Glutamatergic neuron (in vitro differentiated cells): Measurements from ENCODE around the gene PDE10A. TPM values are rescaled to one million over a fixed set of nuclear protein-coding genes. Genes with fewer than 3 reads are reported as not detected.

Experiments used
- DNase-seq: peaks from one replicate; pipeline ENCODE4 v3.0.0; 2022
- H3K27ac Mint-ChIP-seq: one replicate; pipeline ENCODE4 v1.8.0; 2020; ENCODE audit warnings: mild to moderate bottlenecking, mixed read lengths, inconsistent platforms; ENCODE audit not compliant: unreplicated experiment
- H3K27me3 Mint-ChIP-seq: one replicate; pipeline ENCODE4 v1.8.0; 2020; ENCODE audit warnings: mild to moderate bottlenecking, moderate library complexity, mixed read lengths, inconsistent platforms; ENCODE audit not compliant: unreplicated experiment
- H3K36me3 Mint-ChIP-seq: one replicate; pipeline ENCODE4 v1.8.0; 2020; ENCODE audit warnings: mild to moderate bottlenecking, mixed read lengths, inconsistent platforms; ENCODE audit not compliant: unreplicated experiment
- H3K4me1 Mint-ChIP-seq: one replicate; pipeline ENCODE4 v1.8.0; 2020; ENCODE audit warnings: mild to moderate bottlenecking, low read depth, mixed read lengths, inconsistent platforms; ENCODE audit not compliant: unreplicated experiment
- H3K4me3 Mint-ChIP-seq: one replicate; pipeline ENCODE4 v1.8.0; 2020; ENCODE audit warnings: mild to moderate bottlenecking, mixed read lengths, inconsistent platforms; ENCODE audit not compliant: unreplicated experiment
- H3K9me3 Mint-ChIP-seq: one replicate; pipeline ENCODE4 v1.8.0; 2020; ENCODE audit warnings: mild to moderate bottlenecking, moderate library complexity, mixed read lengths, inconsistent platforms; ENCODE audit not compliant: unreplicated experiment
- long read RNA-seq: library from polyadenylated mRNA; unstranded; transcript quantifications from one replicate; pipeline ENCODE4 v2.0.0, GENCODE V29; 2020; ENCODE audit not compliant: unreplicated experiment
- total RNA-seq: library from RNA; stranded (reverse); fragmentation: NEBNext Ultra II Directional; extraction: Animal tissue kit (Norgen Biotek cat#: 25700); gene quantifications from one replicate; pipeline ENCODE4 v1.2.1, GENCODE V29; 2021; ENCODE audit not compliant: unreplicated experiment
- TF ChIP-seq, protein P1 (sequence below): fragments of 200-600 bp; sonication (generic); IDR thresholded peaks from one replicate; pipeline ENCODE4 v1.5.0; 2021; ENCODE audit not compliant: partially characterized antibody, unreplicated experiment

PDE10A gene
- total RNA-seq = 24.5 TPM
- long read RNA-seq, partial matches to known transcripts = 0 of 2 reads
- long read RNA-seq, other reads (novel, unspliced or antisense) = 2 of 2 reads

DNA sequence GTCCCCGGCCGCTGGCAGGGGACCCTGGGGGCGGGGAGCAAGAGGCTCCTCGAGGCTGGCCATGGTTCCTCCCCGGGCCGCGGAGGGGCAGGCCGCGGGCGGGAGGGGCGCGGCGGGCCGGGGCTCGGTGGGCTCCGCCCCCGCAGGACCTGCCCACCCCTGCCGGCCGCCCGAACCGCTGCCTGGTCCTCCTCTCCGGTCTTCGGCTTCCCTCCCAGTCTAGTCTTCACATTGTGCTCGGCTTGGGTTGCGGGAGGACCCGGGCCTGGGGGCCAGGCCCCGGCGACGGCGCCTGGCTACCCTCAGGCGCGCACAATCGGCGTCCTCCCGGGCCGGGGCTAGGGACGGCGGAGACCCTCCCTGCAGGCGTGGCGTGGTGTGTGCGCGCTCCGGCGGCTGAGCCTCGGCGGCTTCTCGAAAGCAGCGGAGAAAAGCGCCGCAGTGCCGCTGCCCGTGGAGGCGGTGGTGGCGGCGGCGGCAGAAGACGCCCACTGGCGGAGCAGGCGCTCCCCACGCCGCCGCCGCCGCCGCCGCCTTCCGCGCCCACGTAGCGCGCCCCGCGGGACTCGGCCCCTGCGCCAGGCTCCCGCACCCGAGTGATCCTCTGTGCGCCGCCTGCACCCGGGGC, at the start of gene PDE10A:
PDE10A (minus strand) TSS at position 493 of the 628 bp plus-strand sequence; CDS start at position 63, 430 bp downstream.
- TF ChIP-seq, protein P1, sequence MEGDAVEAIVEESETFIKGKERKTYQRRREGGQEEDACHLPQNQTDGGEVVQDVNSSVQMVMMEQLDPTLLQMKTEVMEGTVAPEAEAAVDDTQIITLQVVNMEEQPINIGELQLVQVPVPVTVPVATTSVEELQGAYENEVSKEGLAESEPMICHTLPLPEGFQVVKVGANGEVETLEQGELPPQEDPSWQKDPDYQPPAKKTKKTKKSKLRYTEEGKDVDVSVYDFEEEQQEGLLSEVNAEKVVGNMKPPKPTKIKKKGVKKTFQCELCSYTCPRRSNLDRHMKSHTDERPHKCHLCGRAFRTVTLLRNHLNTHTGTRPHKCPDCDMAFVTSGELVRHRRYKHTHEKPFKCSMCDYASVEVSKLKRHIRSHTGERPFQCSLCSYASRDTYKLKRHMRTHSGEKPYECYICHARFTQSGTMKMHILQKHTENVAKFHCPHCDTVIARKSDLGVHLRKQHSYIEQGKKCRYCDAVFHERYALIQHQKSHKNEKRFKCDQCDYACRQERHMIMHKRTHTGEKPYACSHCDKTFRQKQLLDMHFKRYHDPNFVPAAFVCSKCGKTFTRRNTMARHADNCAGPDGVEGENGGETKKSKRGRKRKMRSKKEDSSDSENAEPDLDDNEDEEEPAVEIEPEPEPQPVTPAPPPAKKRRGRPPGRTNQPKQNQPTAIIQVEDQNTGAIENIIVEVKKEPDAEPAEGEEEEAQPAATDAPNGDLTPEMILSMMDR = no peak
- H3K9me3 Mint-ChIP-seq = peaks cover 8% of the 10 kb centered on the region
- H3K27me3 Mint-ChIP-seq = peaks cover 18% of the 10 kb centered on the region
- no peaks in the 10 kb centered on the region for H3K36me3 Mint-ChIP-seq
- peak within 1 kb of the TSS; percentile 82 for H3K4me3 Mint-ChIP-seq
- H3K4me1 Mint-ChIP-seq = peaks cover 19% of the 10 kb centered on the region
- no peak within 1 kb of the TSS for H3K27ac Mint-ChIP-seq
- DNase-seq = peak; percentile 72

DNA sequence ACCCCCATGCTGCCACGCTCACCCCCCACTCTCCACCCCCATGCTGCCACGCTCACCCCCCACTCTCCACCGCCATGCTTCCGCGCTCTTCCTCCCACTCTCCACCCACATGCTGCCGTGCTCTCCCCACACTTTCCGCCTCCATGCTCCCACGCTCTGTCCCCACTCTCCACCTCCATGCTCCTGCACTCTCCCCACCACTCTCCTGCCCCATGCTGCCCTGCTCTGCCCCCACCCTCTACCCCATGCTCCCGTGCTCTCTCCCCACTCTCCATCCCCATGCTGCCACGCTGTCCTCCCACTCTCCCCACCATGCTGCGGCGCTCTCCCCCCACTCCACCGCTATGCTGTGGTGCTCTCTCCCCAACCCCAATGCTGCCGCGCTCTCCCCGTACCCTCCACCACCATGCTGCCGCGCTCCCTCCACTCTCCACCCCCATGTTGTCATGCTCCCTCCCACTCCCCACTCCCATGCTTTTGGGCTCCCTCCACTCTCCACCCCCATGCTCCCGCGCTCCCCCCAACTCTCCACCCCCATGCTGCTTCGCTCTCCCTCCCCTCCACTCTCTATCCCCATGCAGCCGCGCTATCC, 46.0 kb upstream of the PDE10A start:
- Mint-ChIP-seq H3K36me3 (peaks cover 4% of the 10 kb centered on the region), H3K27ac (no peak overlapping the region), H3K4me3 (no peak overlapping the region), H3K27me3 (peaks cover 7% of the 10 kb centered on the region), H3K4me1 (peaks cover 5% of the 10 kb centered on the region), H3K9me3 (peaks cover 5% of the 10 kb centered on the region)
- TF ChIP-seq, protein P1 = no peak
- no peak for DNase-seq

DNA sequence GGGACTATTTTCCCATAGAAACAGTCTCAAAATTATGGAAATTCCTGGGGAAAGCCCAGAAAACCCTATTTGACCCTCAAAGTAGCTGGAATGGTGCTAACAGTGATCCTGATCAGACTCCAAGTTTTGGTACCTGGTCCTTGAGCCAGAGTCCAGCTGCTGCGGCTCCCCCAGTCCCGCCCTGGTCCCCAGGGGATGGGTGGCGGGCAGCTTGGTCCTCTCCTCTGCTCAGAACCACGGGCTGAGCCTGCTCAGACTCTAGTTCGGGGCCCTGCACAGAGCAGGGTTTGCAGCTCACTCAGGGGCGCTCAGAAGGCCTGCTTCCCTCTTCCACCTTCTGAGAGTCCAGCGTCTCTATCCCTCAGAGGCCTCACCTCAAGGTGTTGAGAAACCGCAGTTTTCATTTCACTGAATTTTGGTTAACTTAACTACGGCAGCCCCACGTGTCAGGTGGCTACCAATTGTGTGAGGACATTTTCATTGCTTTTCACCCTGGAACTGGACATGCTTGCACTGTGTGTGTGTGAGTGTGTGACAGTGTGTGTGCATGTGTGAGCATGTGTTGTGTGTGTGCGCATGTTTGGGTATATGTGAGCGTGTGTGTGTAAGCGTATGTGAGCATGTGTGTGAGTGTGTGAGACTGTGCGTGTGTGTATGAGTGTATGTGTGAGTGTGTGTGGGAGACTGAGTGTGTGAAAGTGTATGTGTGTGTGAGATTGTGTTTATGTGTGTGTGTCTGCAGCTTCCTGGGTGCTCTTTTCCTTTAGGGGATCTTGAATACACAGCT, 44.2 kb upstream of the PDE10A start:
- H3K36me3 Mint-ChIP-seq = peaks cover 4% of the 10 kb centered on the region
- H3K27ac Mint-ChIP-seq = no peak overlapping the region
- peaks cover 5% of the 10 kb centered on the region for H3K4me1 Mint-ChIP-seq
- peaks cover 5% of the 10 kb centered on the region for H3K9me3 Mint-ChIP-seq
- H3K4me3 Mint-ChIP-seq = no peak overlapping the region
- no peak for DNase-seq
- TF ChIP-seq, protein P1 = no peak
- peaks cover 9% of the 10 kb centered on the region for H3K27me3 Mint-ChIP-seq

DNA sequence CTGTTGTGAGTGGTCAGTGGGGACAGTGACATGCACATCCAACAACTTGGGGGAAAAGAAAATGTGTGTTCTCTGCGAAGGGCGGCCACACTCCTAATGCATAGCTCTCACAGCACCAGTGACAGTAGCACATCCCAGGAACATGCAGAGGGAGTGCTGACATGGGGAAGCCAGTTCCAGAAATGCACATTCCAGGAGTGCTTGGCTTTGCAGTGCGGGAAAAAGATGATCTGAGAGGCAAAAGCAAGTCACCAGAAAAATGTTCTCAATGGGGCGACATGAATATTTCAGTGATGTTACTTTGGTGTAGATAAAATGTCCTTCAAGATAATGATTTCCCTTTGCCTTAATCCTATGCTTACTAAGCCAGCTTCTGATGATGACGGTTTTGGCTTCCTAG, 42.9 kb upstream of the PDE10A start:
- TF ChIP-seq, protein P1 = no peak

More for the DNA sequence above, 42.9 kb upstream of the PDE10A start:
- Mint-ChIP-seq H3K4me3 (no peak overlapping the region), H3K27ac (no peak overlapping the region), H3K9me3 (peaks cover 5% of the 10 kb centered on the region), H3K4me1 (peaks cover 5% of the 10 kb centered on the region), H3K36me3 (peaks cover 4% of the 10 kb centered on the region), H3K27me3 (peaks cover 10% of the 10 kb centered on the region)
- no peak for DNase-seq
